HG02981 (cell line): ENCODE data around the gene PDE11A.
"Not testable (repeated sequence)": the region's sequence is repeated elsewhere in the genome, so short reads cannot be mapped to it uniquely, and the experiment has no call there.

Experiments used
- ATAC-seq: cut with Tn5 transposase; IDR thresholded peaks from one replicate; pipeline ENCODE4 v1.9.1; 2021; ENCODE audit warnings: mild to moderate bottlenecking, moderate library complexity; ENCODE audit not compliant: unreplicated experiment

Gene PDE11A

GRCh38 chr2:178074123-178075005, 1.8 kb upstream of the PDE11A start:
- ATAC-seq = no peak

GRCh38 chr2:178072000-178072382, 586 bp downstream of the PDE11A start:
- ATAC-seq = no peak

- ATAC-seq = no peak
These were observed 1.8 kb downstream of the PDE11A start for GRCh38 chr2:178070824-178071223.

GRCh38 chr2:178069551-178069950, 3.0 kb downstream of the PDE11A start:
- ATAC-seq = no peak

GRCh38 chr2:178068823-178069454, 3.6 kb downstream of the PDE11A start:
- no peak for ATAC-seq

- ATAC-seq = no peak
These were observed 5.5 kb downstream of the PDE11A start for GRCh38 chr2:178066890-178067669.

GRCh38 chr2:178066324-178066723, 6.3 kb downstream of the PDE11A start:
- no peak for ATAC-seq

- ATAC-seq = no peak
These were observed 12.9 kb downstream of the PDE11A start for GRCh38 chr2:178059681-178060080.

GRCh38 chr2:178059111-178059510, 13.5 kb downstream of the PDE11A start:
- no peak for ATAC-seq

DNA sequence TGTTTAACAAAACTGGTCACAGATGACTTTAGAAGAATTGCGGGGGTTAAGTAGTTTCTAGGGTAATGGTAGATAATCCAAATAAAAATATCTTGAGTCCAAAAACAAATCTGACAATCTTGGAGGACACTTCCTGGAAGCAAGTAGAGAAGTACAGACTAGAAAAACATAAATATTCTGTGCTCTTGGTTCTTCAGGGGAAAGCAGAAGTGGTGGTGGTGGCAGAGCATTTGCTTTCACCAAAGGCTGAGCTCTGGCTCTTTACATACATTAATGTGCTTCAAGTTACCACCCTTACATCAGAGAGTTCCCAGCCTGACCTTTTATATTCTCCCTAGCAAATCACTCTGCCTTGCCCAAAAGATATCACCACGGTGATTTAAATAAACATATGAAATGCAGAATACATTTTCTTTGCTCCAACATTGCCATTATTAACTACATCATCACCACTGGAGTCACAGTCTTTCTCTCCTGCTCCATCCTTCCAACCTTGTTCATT, 15.3 kb downstream of the PDE11A start:
- ATAC-seq = no peak

DNA sequence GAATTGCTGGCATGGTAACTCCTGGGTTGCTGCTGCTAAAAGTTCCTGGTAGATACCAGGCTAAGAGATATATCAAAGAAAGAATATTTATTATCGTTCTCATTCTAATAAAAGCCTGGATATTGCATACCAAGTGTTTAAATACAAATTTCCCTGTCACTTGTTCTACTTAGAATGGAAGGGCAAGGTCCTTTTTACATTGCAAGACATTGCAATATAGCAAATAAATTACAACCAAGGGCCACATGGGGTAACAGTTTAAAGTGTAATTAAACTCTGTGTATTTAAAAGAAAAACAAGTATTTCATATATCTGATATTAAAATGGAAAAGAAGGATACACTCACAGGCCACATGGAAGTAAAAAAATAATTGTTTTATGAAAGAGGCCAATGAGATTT, 16.2 kb downstream of the PDE11A start:
- ATAC-seq = no peak

- not testable (repeated sequence) for ATAC-seq
These were observed 21.3 kb downstream of the PDE11A start for GRCh38 chr2:178051257-178051656.

GRCh38 chr2:178047391-178047790, 25.2 kb downstream of the PDE11A start:
- no peak for ATAC-seq

DNA sequence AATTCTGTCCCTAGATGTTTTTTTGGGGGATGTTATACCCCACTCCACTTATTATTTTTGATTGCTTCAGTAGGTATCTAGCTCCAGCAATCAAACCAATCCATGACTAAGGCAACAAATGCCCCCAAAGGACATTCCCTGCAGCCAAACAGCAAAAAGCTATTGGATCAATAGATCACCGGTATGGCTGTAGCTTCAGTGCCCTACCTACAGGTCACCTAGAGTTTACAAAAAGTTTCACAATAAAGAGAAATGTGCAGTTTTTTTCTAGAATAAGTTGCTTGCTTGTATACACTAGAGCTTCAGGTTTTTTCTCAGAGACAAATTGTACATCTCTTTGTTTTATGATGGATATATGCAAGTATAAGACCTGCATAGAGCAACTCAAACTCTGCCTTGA, 27.7 kb downstream of the PDE11A start:
- no peak for ATAC-seq

DNA sequence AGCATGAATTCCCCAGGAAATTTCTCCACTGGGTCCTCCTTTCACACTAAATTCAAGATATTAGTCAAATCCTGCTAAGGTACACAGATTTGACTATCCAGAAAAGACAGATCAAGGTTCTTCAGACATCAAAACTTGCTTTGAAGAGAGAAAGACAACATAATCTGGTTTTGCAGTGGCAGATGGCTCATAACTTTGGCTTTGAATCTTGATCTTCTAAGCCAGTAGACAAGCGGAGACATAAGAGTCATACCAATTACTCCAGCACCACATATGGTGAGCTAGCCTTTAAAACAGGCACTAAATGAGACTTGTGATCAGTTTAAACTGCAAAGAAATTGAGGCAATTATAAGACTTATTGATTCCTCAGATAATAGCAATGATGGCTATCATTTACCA, 29.3 kb downstream of the PDE11A start:
- ATAC-seq = no peak

DNA sequence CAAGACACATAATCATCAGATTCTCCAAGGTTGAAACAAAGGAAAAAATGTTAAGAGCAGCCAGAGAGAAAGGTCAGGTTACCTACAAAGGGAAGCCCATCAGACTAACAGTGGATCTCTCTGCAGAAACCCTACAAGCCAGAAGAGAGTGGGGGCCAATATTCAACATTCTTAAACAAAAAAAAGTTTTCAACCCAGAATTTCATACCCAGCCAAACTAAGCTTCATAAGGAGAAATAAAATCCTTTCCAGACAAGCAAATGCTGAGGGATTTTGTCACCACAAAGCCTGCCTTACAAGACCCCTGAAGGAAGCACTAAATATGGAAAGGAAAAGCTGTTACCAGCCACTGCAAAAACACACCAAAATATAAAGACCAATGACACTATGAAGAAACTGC, 39.0 kb downstream of the PDE11A start:
- ATAC-seq = not testable (repeated sequence)

DNA sequence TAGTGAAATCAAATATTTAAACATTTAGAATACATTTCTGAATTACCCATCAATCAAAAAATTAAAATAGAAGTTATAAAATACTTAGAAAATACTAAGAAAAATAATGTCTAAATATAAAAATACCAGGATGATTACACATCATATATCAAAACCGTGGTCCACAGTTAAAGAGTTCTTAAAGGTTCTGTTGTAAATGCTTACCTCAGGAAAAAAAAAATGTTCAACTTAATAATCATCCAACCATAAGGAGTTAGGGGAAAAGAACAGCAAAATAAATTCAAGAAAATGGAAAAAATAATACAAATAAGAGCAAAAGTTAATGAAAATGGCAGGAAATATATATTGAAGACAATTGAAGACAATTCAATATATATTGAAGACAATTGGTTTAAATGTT, 43.2 kb downstream of the PDE11A start:
- no peak for ATAC-seq

DNA sequence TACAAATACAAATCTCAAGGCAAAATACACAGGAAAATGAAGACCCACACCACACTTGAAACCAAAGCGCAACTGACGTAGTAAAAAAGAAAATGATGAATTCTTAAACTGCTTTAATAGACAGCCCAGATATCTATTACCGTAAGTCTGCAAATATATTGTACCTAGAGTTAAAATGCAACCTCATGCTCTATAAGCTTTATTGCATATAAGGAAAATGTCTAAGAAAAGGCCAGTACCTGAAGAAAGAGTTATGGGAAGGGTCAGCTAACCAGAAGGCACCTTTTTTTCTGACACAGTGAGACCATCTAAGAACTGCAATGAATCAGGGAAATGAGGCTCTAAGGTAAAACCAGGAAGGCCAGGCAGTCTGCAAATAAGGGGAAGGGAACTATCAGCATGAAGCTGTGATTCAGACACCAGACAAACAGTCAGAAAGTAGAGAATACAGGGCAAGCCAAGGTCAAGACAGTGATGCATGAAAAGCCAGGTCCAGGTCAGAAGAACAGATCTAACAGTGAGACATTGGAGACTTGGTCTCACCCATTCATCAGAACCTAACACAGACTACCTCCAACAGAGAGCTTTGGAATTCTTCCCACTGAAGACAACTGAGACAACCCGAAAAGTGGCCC, 46.9 kb downstream of the PDE11A start:
- ATAC-seq = no peak

DNA sequence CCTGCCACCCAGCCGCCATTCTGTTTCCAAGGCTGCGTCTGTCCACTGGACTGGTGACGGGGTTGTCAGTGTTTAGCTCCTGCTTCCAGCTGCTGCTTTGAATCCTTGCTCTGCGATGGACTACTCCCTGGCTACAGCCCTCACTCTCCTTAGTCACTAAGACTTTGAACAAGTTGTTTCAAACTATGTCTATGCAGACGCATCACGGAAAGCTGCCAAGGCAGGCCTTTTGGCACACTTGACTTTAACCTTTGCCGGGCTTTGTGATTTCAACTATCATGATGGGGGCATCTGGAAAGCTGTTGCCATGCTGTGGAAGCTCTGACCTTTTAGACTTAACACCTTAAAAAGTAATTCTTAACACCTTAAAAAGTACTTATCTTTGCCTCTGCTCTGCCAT, 54.4 kb downstream of the PDE11A start:
- no peak for ATAC-seq

DNA sequence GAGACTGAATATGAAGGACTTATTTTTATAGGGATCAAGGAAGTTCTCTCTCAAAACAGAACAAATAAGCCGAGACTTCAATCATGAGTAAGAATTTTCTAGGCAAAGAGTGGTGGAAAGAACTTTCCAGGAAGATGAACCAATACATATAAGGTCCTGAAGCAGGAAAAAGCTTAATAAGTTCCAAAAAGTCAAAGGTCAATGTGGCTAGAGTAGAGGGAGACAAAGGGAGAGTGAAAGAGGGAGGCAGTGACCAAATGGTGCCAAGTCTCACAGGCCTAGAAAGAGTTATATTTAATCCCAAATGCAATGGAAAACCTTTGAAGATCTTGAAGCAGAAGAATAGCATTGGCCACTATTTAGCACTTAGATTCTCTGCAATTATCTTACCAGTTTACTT, 56.0 kb downstream of the PDE11A start:
- ATAC-seq = no peak

GRCh38 chr2:178012639-178013038, 59.9 kb downstream of the PDE11A start:
- ATAC-seq = no peak
